HK-2 (cell line): ENCODE measurements around the gene ETV2.
"Not testable (repeated sequence)": the region's sequence is repeated elsewhere in the genome, so short reads cannot be mapped to it uniquely, and the experiment has no call there.

ENCODE experiments used
- DNase-seq: peaks from one replicate; pipeline ENCODE4 v3.0.0-alpha.2; 2018; ENCODE audit not compliant: unreplicated experiment

Gene ETV2

GRCh38 chr19:35657904-35658700 lies 16.6 kb downstream of the ETV2 start:
- DNase-seq: no peak

GRCh38 chr19:35661995-35662340 lies 20.4 kb downstream of the ETV2 start:
- no peak for DNase-seq

GRCh38 chr19:35663981-35664380 lies 22.4 kb downstream of the ETV2 start:
- no peak for DNase-seq

- DNase-seq: no peak
Observed at GRCh38 chr19:35665157-35665556, 23.6 kb downstream of the ETV2 start.

GRCh38 chr19:35665604-35666003 lies 24.1 kb downstream of the ETV2 start:
- DNase-seq: no peak

GRCh38 chr19:35666251-35666913 lies 24.8 kb downstream of the ETV2 start, which contains the start of gene UPK1A:
UPK1A (plus strand) TSS chr19:35666517; CDS start chr19:35666813, 296 bp downstream.
- no peak for DNase-seq

GRCh38 chr19:35669566-35669965 lies 28.0 kb downstream of the ETV2 start:
- no peak for DNase-seq

- DNase-seq: no peak
Observed at GRCh38 chr19:35669974-35670373, 28.4 kb downstream of the ETV2 start.

GRCh38 chr19:35670686-35671085 lies 29.1 kb downstream of the ETV2 start:
- no peak for DNase-seq

- no peak for DNase-seq
Observed at GRCh38 chr19:35671818-35672217, 30.3 kb downstream of the ETV2 start.

GRCh38 chr19:35673121-35673804 lies 31.7 kb downstream of the ETV2 start:
- peak; percentile 83 for DNase-seq

GRCh38 chr19:35675589-35676140 lies 34.1 kb downstream of the ETV2 start:
- no peak for DNase-seq

GRCh38 chr19:35689836-35690235 lies 48.3 kb downstream of the ETV2 start:
- DNase-seq: no peak

- not testable (repeated sequence) for DNase-seq
Observed at GRCh38 chr19:35691106-35691505, 49.6 kb downstream of the ETV2 start.

GRCh38 chr19:35692010-35692409 lies 50.5 kb downstream of the ETV2 start:
- DNase-seq: no peak

GRCh38 chr19:35693422-35693821 lies 51.9 kb downstream of the ETV2 start:
- DNase-seq: no peak

GRCh38 chr19:35693835-35694599 lies 52.5 kb downstream of the ETV2 start:
- DNase-seq: peak; percentile 88
